AG04450 (cell line): ENCODE measurements around the gene DBNDD1. TPM values are rescaled to one million over a fixed set of nuclear protein-coding genes. Genes with fewer than 3 reads are reported as not detected.
"Not testable (repeated sequence)": the region's sequence is repeated elsewhere in the genome, so short reads cannot be mapped to it uniquely, and the experiment has no call there.

Experiments used
- CTCF ChIA-PET: fragments of 300-600, 350-600 bp; formaldehyde crosslinking; extraction: SDS; loops from one replicate; lab custom pipeline; 2022; ENCODE audit warnings: antibody characterized with exemption, inconsistent platforms; lab: Charles Lee
- POLR2A ChIA-PET: fragments of 350-600 bp; formaldehyde crosslinking; extraction: SDS; loops from one replicate; lab custom pipeline; 2021; ENCODE audit warnings: antibody characterized with exemption, inconsistent platforms; lab: Yijun Ruan, JAX
- DNase-seq: peaks from one replicate; pipeline ENCODE4 v3.0.0-alpha.2; 2011; ENCODE audit warnings: low read depth, low spot score
- H3K27ac ChIP-seq: one replicate; pipeline ENCODE4 v1.5.1; 2012; ENCODE audit warnings: low read depth, low read length, control low read depth
- H3K27me3 ChIP-seq: one replicate; pipeline ENCODE4 v1.6.0; 2012; ENCODE audit warnings: low read length; ENCODE audit not compliant: control insufficient read depth, insufficient read depth
- H3K4me3 ChIP-seq: 2 replicates; pipeline ENCODE4 v1.5.1; 2011; ENCODE audit warnings: mild to moderate bottlenecking, low read depth, low read length, control low read depth
- H3K9me3 ChIP-seq: 2 replicates; pipeline ENCODE4 v1.5.1; 2012; ENCODE audit warnings: low read length; ENCODE audit not compliant: control insufficient read depth, insufficient read depth
- polyA plus RNA-seq: library from polyadenylated mRNA; depleted of rRNA; stranded (reverse); fragments of >200 nt; gene quantifications from 2 replicates; pipeline ENCODE4 v1.2.3, GENCODE V29; 2011
- TF ChIP-seq, protein P1 (sequence below): IDR thresholded peaks from 2 replicates; pipeline ENCODE4 v1.5.1; 2011; ENCODE audit warnings: low read depth, low read length, control low read depth, inconsistent platforms

Gene DBNDD1
- polyA plus RNA-seq, 1 experiment, result 9.2 TPM

- Histone ChIP-seq H3K9me3 (peaks cover 45% of the 10 kb centered on the region), H3K27ac (peak overlapping the region; percentile 90)
- H3K27me3 ChIP-seq, DNase-seq, CTCF ChIA-PET, H3K4me3 ChIP-seq, POLR2A ChIA-PET: not testable (repeated sequence)
Measured at GRCh38 chr16:89994721-89995474, 24.4 kb downstream of the DBNDD1 start.

DNA sequence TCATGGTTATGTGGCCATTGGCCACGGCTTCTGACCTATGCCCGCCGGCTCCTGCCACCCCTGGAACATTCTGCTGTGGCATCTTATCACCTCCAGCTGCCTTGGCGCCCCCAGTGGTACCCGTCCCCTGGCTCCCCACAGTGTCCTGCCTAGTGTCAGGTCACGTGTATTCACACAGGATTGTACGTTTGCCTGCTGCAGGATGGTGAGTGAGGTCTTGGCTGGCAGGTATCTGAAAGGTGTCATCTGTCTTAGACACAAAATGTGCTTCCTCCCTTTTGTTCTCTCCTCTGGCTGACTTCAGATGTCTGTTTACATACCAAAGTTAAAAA, 24.9 kb downstream of the DBNDD1 start:
- ChIA-PET POLR2A (no interaction called here), CTCF (no interaction called here)
- H3K27ac ChIP-seq, result peak overlapping the region; percentile 90

DNA sequence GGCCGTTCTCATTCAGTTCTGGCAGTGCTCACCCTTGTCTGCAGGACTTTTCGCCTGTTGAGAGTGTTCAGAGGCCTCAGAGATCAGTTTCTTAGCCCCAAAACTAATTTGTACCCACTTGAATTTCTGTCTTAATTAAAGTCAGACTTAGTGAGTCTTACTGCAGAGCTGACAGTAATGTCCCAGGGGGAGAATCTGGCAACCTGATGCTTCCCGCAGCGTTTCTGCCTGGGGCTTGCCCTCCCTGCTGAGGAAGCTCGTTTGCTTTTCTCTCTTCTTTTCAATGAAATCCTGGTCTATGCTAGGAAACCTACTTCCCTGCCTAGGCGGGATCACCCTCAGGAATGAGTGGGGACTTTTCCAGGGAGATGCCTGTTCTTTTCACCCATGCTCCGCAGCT, 25.3 kb downstream of the DBNDD1 start:
- Histone ChIP-seq H3K27ac (peak overlapping the region; percentile 90), H3K9me3 (peaks cover 40% of the 10 kb centered on the region), H3K4me3 (no peak overlapping the region), H3K27me3 (no peaks in the 10 kb centered on the region)
- CTCF ChIA-PET, result no interaction called here
- TF ChIP-seq, protein P1, sequence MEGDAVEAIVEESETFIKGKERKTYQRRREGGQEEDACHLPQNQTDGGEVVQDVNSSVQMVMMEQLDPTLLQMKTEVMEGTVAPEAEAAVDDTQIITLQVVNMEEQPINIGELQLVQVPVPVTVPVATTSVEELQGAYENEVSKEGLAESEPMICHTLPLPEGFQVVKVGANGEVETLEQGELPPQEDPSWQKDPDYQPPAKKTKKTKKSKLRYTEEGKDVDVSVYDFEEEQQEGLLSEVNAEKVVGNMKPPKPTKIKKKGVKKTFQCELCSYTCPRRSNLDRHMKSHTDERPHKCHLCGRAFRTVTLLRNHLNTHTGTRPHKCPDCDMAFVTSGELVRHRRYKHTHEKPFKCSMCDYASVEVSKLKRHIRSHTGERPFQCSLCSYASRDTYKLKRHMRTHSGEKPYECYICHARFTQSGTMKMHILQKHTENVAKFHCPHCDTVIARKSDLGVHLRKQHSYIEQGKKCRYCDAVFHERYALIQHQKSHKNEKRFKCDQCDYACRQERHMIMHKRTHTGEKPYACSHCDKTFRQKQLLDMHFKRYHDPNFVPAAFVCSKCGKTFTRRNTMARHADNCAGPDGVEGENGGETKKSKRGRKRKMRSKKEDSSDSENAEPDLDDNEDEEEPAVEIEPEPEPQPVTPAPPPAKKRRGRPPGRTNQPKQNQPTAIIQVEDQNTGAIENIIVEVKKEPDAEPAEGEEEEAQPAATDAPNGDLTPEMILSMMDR, result no peak
- DNase-seq, result no peak
- POLR2A ChIA-PET, result no interaction called here

More for the DNA sequence above, 24.9 kb downstream of the DBNDD1 start:
- Histone ChIP-seq H3K9me3 (peaks cover 40% of the 10 kb centered on the region), H3K4me3 (no peak overlapping the region), H3K27me3 (no peaks in the 10 kb centered on the region)
- TF ChIP-seq, protein P1, result no peak
- DNase-seq, result no peak

- ChIA-PET CTCF (no interaction called here), POLR2A (no interaction called here)
- DNase-seq, result no peak
- H3K4me3 ChIP-seq, result no peak overlapping the region
- peaks cover 40% of the 10 kb centered on the region for H3K9me3 ChIP-seq
- TF ChIP-seq, protein P1, result no peak
- H3K27ac ChIP-seq, result no peak overlapping the region
- no peaks in the 10 kb centered on the region for H3K27me3 ChIP-seq
Measured at GRCh38 chr16:89993377-89993776, 25.9 kb downstream of the DBNDD1 start.

DNA sequence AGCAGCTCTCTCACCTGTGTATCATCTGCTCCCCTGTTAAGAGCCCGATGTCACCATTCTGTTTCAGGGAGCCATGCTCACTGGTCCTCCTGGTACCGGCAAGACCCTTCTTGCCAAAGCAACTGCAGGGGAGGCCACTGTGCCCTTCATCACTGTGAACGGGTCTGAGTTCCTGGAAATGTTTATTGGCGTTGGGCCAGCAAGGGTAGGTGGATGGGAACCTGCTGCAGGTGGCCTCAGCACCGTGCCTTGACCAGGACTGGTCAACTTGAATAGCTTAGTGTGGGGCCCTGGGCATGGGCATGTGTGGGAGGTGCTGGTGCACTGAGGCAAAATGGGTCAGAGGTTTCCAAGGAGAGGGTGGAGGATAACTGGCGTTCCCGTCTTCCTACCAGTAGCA, 28.5 kb downstream of the DBNDD1 start:
- H3K27ac ChIP-seq, result no peak overlapping the region
- no peak overlapping the region for H3K4me3 ChIP-seq
- ChIA-PET CTCF (no interaction called here), POLR2A (no interaction called here)
- H3K9me3 ChIP-seq, result peaks cover 31% of the 10 kb centered on the region
- DNase-seq, result no peak
- H3K27me3 ChIP-seq, result no peaks in the 10 kb centered on the region
- TF ChIP-seq, protein P1, result no peak
